ENCODE measurements around the gene NYNRIN.

Gene NYNRIN

DNA sequence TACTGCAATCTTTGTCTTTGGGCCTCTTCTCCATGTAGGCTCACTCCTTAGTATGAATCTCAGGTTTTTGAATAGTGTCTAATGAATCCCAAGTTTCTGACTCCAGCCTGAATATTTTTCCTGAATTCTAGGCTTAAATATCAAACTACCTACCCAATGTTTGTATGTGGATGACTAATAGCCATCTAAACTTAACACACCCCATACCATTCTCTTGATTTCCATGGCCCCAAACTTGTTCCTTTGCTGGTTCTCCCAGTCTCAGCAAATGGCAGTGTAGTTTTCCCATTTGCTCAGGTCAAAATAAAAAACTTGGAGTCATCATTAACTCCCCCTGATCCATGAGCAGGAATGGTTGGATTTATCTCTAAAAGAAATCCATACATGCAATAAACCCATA is 62.5 kb downstream of the NYNRIN start:
- DNase-seq = no peak

GRCh38 chr14:24463017-24463883 is 64.4 kb downstream of the NYNRIN start:
- no peak for DNase-seq

DNA sequence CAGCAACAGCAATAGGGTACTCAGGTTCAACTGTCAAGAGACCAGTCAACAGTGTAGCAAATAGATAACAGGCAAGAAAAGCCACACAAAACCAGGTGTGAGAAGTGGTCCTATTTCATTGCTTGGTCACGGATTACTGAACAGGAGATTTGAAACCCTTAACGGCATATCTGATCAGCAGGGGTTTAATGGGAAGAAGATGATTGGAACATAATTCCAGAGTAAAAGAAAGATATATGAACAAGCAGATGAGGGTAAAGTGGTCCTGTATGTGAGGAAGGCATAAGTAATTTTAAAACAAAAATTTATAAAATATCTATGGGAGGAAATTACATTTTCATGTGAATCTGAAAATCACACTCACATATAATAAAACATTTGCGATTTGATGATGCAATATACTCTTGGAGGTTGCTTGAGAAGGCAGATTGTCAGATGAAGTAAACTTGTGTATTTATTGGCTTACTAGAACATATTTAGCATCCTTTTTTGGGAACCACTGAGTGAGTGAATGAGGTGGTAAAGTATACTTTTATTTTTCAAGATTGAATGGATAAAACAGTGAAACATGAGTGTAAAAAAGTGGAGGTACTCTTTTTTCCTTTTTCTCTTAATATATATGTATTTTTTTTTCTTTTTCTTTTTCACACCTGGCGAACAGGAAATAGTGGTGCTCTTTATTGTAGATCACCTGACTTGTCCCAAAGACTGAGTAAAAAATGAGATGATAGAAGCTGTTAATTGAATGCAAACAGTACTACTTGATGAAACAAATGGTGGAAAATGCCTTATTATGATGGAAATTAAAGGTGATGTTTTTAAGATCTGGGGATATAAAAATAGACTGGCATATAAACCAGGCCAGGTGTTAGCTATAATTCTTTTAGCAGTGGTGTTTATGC is 65.3 kb downstream of the NYNRIN start:
- DNase-seq = no peak

DNA sequence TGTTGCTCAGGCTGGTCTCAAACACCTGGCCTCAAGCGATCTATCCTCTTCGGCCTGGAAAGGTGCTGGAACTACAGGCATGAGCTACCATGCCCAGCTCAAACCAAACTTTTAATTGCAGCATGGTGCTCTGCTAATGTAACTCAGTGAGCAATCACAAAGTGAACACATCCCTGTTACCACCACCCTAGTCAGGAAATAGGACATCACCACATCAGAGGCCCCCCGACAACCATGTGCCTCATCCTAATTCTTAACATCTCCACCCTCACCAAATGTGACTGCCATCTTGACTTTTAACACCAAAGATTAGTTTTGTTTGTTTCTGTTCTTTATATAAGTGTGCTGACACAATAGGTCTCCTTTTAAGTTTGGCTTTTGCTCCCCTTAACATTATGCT is 66.6 kb downstream of the NYNRIN start:
- no peak for DNase-seq

- no peak for DNase-seq
Measured at GRCh38 chr14:24465805-24466204, 67.0 kb downstream of the NYNRIN start.

Data from NCI-H82 (cell line).